Measurements from ENCODE around the gene AZGP1. TPM values are rescaled to one million over a fixed set of nuclear protein-coding genes. Genes with fewer than 3 reads are reported as not detected.

AZGP1 gene
- total and polyA plus RNA-seq, 11 donors = 31.8 to 214 (median 99.1) TPM

DNA sequence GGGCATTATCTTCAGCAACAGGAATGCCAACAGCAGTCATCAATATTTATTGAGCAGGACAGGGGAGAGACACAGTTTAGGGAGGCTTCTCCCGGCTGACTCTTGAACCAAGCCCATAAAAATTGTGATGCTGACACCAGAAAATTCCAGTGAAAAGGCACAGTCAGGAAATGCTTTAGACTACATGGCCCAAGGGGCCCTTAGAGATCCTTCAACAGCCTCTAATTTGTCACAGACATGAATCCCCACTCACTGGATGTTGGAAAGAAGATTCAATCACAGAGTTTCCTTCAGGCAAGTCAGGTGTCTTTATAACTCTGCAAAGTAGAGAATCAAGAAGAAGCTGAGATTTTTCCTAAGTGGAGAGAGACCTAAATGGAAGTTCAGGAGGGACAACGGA lies 47.6 kb downstream of the AZGP1 start:
- Histone ChIP-seq H3K4me3 (no peak overlapping the region), H3K27me3 (peaks cover 0 to 3% (median 0%) of the 10 kb centered on the region in 9 donors), H3K36me3 (no peaks in the 10 kb centered on the region), H3K4me1 (peaks cover 0 to 15% (median 10%) of the 10 kb centered on the region in 12 donors), H3K27ac (peak overlapping the region in 1 of 12 donors; percentile 74), H3K9me3 (no peaks in the 10 kb centered on the region)
- 70 to 87% (median 84%) methylated on average over 2 of the region's 2 CpGs for WGBS, 4 donors
- ATAC-seq = no peak
- no peak for DNase-seq
- intact Hi-C loops (cut with DNase I) = loop anchor here in 3 of 10 donors (5.0 kb wide), 1 partner anchor 64 kb away; no protein-coding TSS in a partner anchor
- no peak for TF ChIP-seq POLR2A (IDR thresholded peaks at IDR 0.05)
- TF ChIP-seq, protein P1, sequence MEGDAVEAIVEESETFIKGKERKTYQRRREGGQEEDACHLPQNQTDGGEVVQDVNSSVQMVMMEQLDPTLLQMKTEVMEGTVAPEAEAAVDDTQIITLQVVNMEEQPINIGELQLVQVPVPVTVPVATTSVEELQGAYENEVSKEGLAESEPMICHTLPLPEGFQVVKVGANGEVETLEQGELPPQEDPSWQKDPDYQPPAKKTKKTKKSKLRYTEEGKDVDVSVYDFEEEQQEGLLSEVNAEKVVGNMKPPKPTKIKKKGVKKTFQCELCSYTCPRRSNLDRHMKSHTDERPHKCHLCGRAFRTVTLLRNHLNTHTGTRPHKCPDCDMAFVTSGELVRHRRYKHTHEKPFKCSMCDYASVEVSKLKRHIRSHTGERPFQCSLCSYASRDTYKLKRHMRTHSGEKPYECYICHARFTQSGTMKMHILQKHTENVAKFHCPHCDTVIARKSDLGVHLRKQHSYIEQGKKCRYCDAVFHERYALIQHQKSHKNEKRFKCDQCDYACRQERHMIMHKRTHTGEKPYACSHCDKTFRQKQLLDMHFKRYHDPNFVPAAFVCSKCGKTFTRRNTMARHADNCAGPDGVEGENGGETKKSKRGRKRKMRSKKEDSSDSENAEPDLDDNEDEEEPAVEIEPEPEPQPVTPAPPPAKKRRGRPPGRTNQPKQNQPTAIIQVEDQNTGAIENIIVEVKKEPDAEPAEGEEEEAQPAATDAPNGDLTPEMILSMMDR (IDR thresholded peaks at IDR 0.05) = no peak

DNA sequence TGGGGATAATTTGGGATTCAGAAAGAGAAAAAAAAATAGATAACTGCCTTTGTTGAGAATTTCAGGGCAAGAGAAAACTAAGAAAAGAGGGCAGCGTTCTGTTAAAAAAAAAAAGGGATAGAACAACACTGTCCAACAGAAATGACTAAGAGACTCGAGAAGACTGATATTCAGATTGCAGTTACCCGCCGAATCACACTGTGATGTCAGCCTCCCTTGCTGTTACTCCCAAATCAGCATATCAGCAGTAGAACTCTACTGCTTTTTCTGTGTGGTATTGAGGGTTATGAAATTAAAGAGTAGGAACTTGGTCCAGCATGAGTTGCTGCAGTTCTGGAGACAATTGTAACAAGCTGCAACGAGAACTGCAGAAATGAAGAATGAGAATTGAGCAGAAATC lies 48.3 kb downstream of the AZGP1 start:
- 59 to 68% (median 66%) methylated on average over 5 of the region's 5 CpGs for WGBS, 4 donors
- Histone ChIP-seq H3K36me3 (no peaks in the 10 kb centered on the region), H3K4me3 (no peak overlapping the region), H3K9me3 (no peaks in the 10 kb centered on the region), H3K27ac (no peak overlapping the region), H3K4me1 (peaks cover 0 to 15% (median 10%) of the 10 kb centered on the region in 12 donors), H3K27me3 (peaks cover 0 to 3% (median 0%) of the 10 kb centered on the region in 9 donors)
- intact Hi-C loops (cut with DNase I) = loop anchor here in 3 of 10 donors (5.0 kb wide), 1 partner anchor 65 kb away; no protein-coding TSS in a partner anchor
- DNase-seq (no peak), ATAC-seq (no peak)
- TF ChIP-seq, protein P1 (IDR thresholded peaks at IDR 0.05) = no peak
- TF ChIP-seq POLR2A (IDR thresholded peaks at IDR 0.05) = no peak

DNA sequence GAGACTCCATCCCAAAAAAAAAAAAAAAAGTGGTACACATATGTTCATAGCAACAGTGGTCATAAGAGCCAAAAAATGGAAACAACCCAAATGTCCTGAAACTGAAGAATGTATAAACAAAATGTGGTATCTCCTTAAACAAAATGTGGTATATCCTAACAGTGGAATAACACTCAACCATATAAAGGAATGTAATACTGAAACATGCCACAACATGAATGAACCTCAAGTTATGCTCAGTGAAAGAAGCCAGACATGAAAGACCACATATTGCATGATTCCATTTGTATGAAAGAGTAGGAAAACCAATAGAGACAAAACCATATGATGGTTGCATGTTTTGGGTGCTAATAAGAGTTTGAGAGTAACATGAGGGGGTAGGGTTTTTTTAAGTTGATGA lies 49.5 kb downstream of the AZGP1 start:
- no peaks in the 10 kb centered on the region for H3K9me3 ChIP-seq
- intact Hi-C loops (cut with DNase I) = loop anchor here in 3 of 10 donors (5.0 kb wide), 1 partner anchor 66 kb away; no protein-coding TSS in a partner anchor
- peaks cover 0 to 3% (median 0%) of the 10 kb centered on the region in 9 donors for H3K36me3 ChIP-seq
- DNase-seq (no peak), ATAC-seq (no peak)
- H3K27ac ChIP-seq = no peak overlapping the region
- H3K27me3 ChIP-seq = peaks cover 0 to 3% (median 0%) of the 10 kb centered on the region in 9 donors
- no peak overlapping the region for H3K4me3 ChIP-seq
- peaks cover 0 to 15% (median 10%) of the 10 kb centered on the region in 12 donors for H3K4me1 ChIP-seq
- no peak for TF ChIP-seq POLR2A (IDR thresholded peaks at IDR 0.05)
- TF ChIP-seq, protein P1 (IDR thresholded peaks at IDR 0.05) = no peak

DNA sequence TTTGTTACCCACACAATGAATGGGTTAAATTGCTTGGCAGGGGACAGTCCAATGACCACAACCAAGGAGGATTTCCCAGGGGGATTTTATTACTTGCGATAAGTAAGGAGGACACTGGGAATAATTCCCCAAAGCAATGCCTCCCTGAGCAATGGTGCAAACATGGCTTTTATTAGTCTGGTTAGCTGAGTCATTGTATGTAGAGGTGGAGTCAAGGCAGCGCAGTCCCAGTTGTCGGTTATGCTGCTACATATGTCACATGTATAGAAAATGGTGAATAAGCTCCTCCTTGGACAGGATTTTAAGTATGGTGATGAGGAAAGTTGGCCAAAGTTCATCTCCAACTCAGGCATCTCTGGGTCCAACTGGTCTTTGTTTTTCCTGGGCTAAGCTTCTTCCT lies 52.6 kb downstream of the AZGP1 start:
- intact Hi-C loops (cut with DNase I) = no loop called here
- Histone ChIP-seq H3K27ac (no peak overlapping the region), H3K4me3 (no peak overlapping the region), H3K27me3 (peaks cover 0 to 3% (median 0%) of the 10 kb centered on the region in 9 donors), H3K9me3 (no peaks in the 10 kb centered on the region), H3K4me1 (peaks cover 0 to 16% (median 11%) of the 10 kb centered on the region in 12 donors), H3K36me3 (peaks cover 0 to 5% (median 0%) of the 10 kb centered on the region in 9 donors)
- no peak for ATAC-seq
- DNase-seq = no peak
- TF ChIP-seq, protein P1 (IDR thresholded peaks at IDR 0.05) = no peak
- no peak for TF ChIP-seq POLR2A (IDR thresholded peaks at IDR 0.05)
- WGBS, 4 donors = 77 to 83% (median 79%) methylated on average over 3 of the region's 3 CpGs
